Activated T-helper 2 cell treated with anti-CD3 and anti-CD28 coated beads, Interferon-gamma antibody, Interleukin-2, Interleukin-4, amounts not matched to agents 10 μg/mL and 5 μg/mL and 100 μg/mL, durations not matched to agents 14 hours and 24 hours and 36 hours (primary cell): Measurements from ENCODE around the gene HS6ST3. TPM values are rescaled to one million over a fixed set of nuclear protein-coding genes. Genes with fewer than 3 reads are reported as not detected.
"Not testable (repeated sequence)": the region's sequence is repeated elsewhere in the genome, so short reads cannot be mapped to it uniquely, and the experiment has no call there.

Source experiments
- DNase-seq: peaks from one replicate; pipeline ENCODE4 v3.0.0; 2021; ENCODE audit warnings: low spot score
- H3K27ac Mint-ChIP-seq: one replicate; pipeline ENCODE4 v1.8.0; 2021; ENCODE audit warnings: mixed read lengths
- H3K27me3 Mint-ChIP-seq: one replicate; pipeline ENCODE4 v1.8.0; 2021; ENCODE audit warnings: low read depth, mixed read lengths
- H3K36me3 Mint-ChIP-seq: one replicate; pipeline ENCODE4 v1.8.0; 2021; ENCODE audit warnings: low read depth, mixed read lengths
- H3K4me1 Mint-ChIP-seq: one replicate; pipeline ENCODE4 v1.8.0; 2021; ENCODE audit warnings: low read depth, mixed read lengths
- H3K4me3 Mint-ChIP-seq: one replicate; pipeline ENCODE4 v1.8.0; 2021; ENCODE audit warnings: low read depth, mild to moderate bottlenecking, moderate library complexity, mixed read lengths
- H3K9me3 Mint-ChIP-seq: one replicate; pipeline ENCODE4 v1.8.0; 2021; ENCODE audit warnings: mixed read lengths
- intact Hi-C: fragments of 100-400 bp; cut with micrococcal nuclease; formaldehyde crosslinking; loops from one replicate; pipeline ENCODE4 v1.15.1; 2023
- total RNA-seq: library from RNA; stranded (reverse); gene quantifications from 2 replicates; pipeline ENCODE4 v1.2.3, GENCODE V29; 2022

HS6ST3 gene
- total RNA-seq, 1 donor from 2014 or later, result not detected

GRCh38 chr13:96511587-96511986 is 421.7 kb downstream of the HS6ST3 start:
- H3K27ac Mint-ChIP-seq, result no peak overlapping the region
- no peak for DNase-seq
- H3K9me3 Mint-ChIP-seq, result peaks cover 5% of the 10 kb centered on the region
- H3K27me3 Mint-ChIP-seq, result no peaks in the 10 kb centered on the region
- intact Hi-C loops, result no loop called here
- no peak overlapping the region for H3K4me3 Mint-ChIP-seq
- H3K36me3 Mint-ChIP-seq, result no peaks in the 10 kb centered on the region
- no peaks in the 10 kb centered on the region for H3K4me1 Mint-ChIP-seq

- Mint-ChIP-seq H3K27me3 (no peaks in the 10 kb centered on the region), H3K4me1 (no peaks in the 10 kb centered on the region), H3K36me3 (no peaks in the 10 kb centered on the region), H3K4me3 (no peak overlapping the region), H3K9me3 (peaks cover 18% of the 10 kb centered on the region), H3K27ac (no peak overlapping the region)
- no peak for DNase-seq
- intact Hi-C loops, result no loop called here
These were observed 429.5 kb downstream of the HS6ST3 start for GRCh38 chr13:96519380-96519779.

DNA sequence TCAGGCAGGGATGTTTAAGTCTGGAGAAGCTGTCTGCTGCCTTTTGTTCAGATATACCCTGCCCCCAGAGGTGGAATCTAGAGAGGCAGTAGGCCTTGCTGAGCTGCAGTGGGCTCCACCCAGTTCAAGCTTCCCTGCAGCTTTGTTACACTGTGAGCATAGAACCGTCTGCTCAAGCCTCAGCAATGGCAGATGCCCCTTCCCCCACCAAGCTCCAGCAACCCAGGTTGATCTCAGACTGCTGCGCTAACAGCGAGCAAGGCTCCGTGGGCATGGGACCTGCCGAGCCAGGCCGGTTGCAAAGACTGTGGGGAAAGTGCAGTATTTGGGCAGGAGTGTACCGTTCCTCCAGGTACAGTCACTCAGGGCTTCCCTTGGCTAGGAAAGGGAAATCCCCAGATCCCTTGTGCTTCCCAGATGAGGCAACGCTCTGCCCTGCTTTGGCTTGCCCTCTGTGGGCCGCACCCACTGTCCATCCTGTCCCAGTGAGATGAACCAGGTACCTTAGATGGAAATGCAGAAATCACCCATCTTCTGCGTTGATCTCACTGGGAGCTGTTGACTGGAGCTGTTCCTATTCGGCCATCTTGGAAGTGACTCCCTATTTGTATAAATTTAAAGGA is 434.6 kb downstream of the HS6ST3 start:
- DNase-seq, intact Hi-C loops, H3K4me3 Mint-ChIP-seq, H3K27ac Mint-ChIP-seq, H3K27me3 Mint-ChIP-seq, H3K4me1 Mint-ChIP-seq, H3K36me3 Mint-ChIP-seq: not testable (repeated sequence)
- H3K9me3 Mint-ChIP-seq, result peaks cover 12% of the 10 kb centered on the region

GRCh38 chr13:96525715-96526114 is 435.8 kb downstream of the HS6ST3 start:
- Mint-ChIP-seq H3K4me1 (no peaks in the 10 kb centered on the region), H3K4me3 (no peak overlapping the region), H3K9me3 (peaks cover 12% of the 10 kb centered on the region), H3K36me3 (no peaks in the 10 kb centered on the region), H3K27ac (no peak overlapping the region), H3K27me3 (no peaks in the 10 kb centered on the region)
- DNase-seq, result no peak
- intact Hi-C loops, result no loop called here

- H3K36me3 Mint-ChIP-seq, result no peaks in the 10 kb centered on the region
- no peak overlapping the region for H3K4me3 Mint-ChIP-seq
- H3K27ac Mint-ChIP-seq, result no peak overlapping the region
- no peak for DNase-seq
- peaks cover 9% of the 10 kb centered on the region for H3K9me3 Mint-ChIP-seq
- intact Hi-C loops, result no loop called here
- no peaks in the 10 kb centered on the region for H3K27me3 Mint-ChIP-seq
- H3K4me1 Mint-ChIP-seq, result no peaks in the 10 kb centered on the region
These were observed 437.6 kb downstream of the HS6ST3 start for GRCh38 chr13:96527497-96527896.

DNA sequence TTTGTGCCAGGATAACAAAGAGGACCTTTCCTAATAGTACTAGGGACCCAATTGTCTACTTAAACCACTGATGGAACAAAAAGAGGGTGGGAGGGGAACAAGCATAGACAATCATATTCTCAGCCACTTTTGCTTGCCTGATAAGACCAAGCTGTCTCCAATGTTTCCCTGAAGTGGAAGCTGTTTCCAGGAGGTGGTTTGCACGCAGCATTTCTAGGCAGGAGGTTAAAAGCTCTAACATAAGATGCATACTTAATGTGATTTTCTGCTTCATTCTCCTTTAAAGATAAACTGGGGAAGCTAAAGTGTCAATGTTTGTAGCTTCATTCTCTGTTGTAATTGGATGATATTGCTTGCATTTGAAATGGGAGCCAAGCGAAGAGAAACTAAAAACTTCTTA is 442.9 kb downstream of the HS6ST3 start:
- Mint-ChIP-seq H3K4me1 (no peaks in the 10 kb centered on the region), H3K27ac (no peak overlapping the region), H3K36me3 (no peaks in the 10 kb centered on the region), H3K27me3 (no peaks in the 10 kb centered on the region), H3K9me3 (peaks cover 17% of the 10 kb centered on the region), H3K4me3 (no peak overlapping the region)
- DNase-seq, result no peak
- intact Hi-C loops, result no loop called here

DNA sequence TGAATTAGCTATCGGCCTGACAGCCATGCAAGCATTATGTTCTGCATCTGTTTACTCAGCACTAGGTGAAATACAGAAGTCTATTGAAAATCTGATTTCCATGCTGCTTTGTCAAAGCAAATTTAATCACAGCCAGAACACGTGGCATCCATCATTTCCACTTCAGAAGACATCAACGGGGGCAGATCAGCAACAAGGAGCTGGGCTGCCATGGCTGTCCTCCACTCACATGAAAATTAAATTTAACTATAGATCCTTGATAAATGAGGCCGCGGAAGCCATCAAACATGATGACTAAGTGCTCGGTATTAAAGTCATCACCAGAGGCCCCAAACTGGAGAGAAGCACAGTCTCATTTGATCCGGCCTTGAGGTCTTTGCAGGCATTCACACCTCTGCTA is 443.5 kb downstream of the HS6ST3 start:
- DNase-seq, result no peak
- H3K27me3 Mint-ChIP-seq, result no peaks in the 10 kb centered on the region
- H3K27ac Mint-ChIP-seq, result no peak overlapping the region
- no peaks in the 10 kb centered on the region for H3K36me3 Mint-ChIP-seq
- peaks cover 17% of the 10 kb centered on the region for H3K9me3 Mint-ChIP-seq
- intact Hi-C loops, result no loop called here
- no peak overlapping the region for H3K4me3 Mint-ChIP-seq
- no peaks in the 10 kb centered on the region for H3K4me1 Mint-ChIP-seq

DNA sequence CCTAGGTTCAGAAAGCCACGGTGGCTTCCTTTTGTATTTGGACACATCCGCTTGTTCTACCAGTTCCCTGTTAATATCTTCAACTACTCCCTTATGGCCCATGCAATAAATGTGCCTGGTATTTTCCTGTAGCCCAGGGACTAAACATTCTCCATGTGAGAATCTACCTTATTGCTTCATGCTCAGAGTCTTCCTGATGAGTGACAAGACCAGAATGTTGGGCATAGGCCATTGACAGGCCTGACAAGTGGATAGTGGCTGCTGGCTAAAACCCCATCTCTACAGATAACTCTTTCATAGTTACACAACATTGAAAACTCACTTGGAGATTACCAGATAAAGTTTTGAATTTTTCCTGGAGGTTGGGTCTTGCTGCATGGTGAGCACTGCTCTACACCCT is 449.9 kb downstream of the HS6ST3 start:
- intact Hi-C loops, result no loop called here
- no peaks in the 10 kb centered on the region for H3K36me3 Mint-ChIP-seq
- no peak overlapping the region for H3K4me3 Mint-ChIP-seq
- no peaks in the 10 kb centered on the region for H3K4me1 Mint-ChIP-seq
- H3K9me3 Mint-ChIP-seq, result peaks cover 19% of the 10 kb centered on the region
- H3K27ac Mint-ChIP-seq, result no peak overlapping the region
- DNase-seq, result no peak
- no peaks in the 10 kb centered on the region for H3K27me3 Mint-ChIP-seq

GRCh38 chr13:96540670-96541069 is 450.8 kb downstream of the HS6ST3 start:
- H3K4me1 Mint-ChIP-seq, result no peaks in the 10 kb centered on the region
- no peaks in the 10 kb centered on the region for H3K36me3 Mint-ChIP-seq
- H3K4me3 Mint-ChIP-seq, result no peak overlapping the region
- H3K27me3 Mint-ChIP-seq, result no peaks in the 10 kb centered on the region
- H3K9me3 Mint-ChIP-seq, result peaks cover 19% of the 10 kb centered on the region
- H3K27ac Mint-ChIP-seq, result no peak overlapping the region
- no peak for DNase-seq
- intact Hi-C loops, result no loop called here

DNA sequence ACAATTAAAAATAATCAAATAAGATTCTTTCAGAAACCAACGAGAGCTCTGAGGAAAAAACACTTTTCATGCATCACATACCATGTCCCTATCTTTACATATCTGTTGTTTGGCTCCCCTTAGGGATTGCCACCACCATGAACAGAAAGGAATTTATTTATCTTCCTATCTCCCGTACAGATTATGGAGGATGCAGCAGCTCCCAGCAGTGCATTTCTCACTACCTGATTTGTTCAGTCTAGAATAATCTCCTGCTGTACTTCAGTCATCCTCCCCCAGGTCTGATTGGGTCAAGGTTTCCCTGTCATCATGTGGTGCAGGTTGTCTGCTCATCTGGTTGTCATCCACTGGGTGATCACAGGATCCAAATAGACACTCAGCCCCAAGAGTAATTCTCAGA is 453.1 kb downstream of the HS6ST3 start:
- DNase-seq, result no peak
- Mint-ChIP-seq H3K27ac (no peak overlapping the region), H3K27me3 (no peaks in the 10 kb centered on the region), H3K9me3 (peaks cover 15% of the 10 kb centered on the region), H3K4me1 (no peaks in the 10 kb centered on the region), H3K4me3 (no peak overlapping the region), H3K36me3 (no peaks in the 10 kb centered on the region)
- intact Hi-C loops, result no loop called here

DNA sequence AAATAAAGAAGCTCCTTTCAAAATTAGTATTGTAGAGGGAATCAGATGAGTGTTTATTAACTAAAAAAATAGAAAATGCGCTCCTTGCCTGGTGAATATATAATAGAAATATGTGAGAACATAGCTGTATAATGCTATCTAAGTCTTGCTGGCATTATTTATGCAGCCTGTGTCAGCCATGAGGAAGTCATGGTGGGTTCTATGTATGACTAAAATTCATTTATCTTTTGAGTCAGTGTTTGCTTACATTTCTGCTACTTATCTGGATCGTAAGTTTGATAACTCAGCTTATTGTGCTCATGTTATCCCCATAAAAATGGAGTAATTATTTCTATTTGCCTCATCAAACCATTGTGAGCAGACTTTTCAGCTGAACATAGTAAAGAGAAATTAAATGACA is 455.1 kb downstream of the HS6ST3 start:
- no peak for DNase-seq
- Mint-ChIP-seq H3K4me3 (no peak overlapping the region), H3K4me1 (no peaks in the 10 kb centered on the region), H3K36me3 (no peaks in the 10 kb centered on the region), H3K27ac (no peak overlapping the region), H3K27me3 (no peaks in the 10 kb centered on the region), H3K9me3 (peaks cover 19% of the 10 kb centered on the region)
- intact Hi-C loops, result no loop called here

DNA sequence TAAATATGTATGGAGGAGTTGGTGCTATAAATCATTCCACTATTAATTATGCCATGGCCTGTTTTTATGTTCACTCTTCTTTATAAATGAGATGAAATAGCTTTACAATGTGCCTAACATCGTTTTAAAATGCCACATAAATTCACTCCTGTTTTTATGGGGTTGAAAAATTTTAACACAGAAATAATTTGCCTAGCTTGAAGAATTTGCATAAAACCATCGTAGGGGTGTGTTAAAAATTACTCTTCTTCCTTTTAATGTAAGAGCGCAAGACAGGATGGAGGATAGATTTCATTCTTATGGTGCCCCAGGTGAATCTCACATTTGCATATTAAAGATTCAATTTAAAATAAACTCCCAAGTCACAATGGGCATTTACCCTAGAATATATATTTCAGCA is 456.6 kb downstream of the HS6ST3 start:
- no peaks in the 10 kb centered on the region for H3K27me3 Mint-ChIP-seq
- no peaks in the 10 kb centered on the region for H3K4me1 Mint-ChIP-seq
- intact Hi-C loops, result no loop called here
- H3K9me3 Mint-ChIP-seq, result peaks cover 16% of the 10 kb centered on the region
- no peak overlapping the region for H3K4me3 Mint-ChIP-seq
- no peak for DNase-seq
- no peak overlapping the region for H3K27ac Mint-ChIP-seq
- no peaks in the 10 kb centered on the region for H3K36me3 Mint-ChIP-seq

DNA sequence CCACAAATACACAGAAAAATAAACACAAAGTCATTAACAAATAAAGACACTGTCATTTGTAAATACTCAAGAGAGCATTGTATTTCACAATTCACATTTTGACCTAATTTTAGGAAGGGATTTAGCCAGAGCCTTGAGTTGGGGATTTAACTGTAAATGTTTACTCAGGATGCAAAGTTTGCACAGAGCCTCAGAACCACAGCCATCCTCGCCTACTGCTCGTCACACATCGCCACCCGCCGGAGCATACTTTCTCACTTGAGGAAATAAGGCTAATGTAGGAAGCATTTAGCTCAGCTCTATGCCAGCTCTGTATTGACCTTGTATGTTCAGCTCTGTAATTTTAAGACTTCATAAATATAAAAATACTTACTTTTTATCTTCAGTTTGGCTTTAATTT is 461.6 kb downstream of the HS6ST3 start:
- Mint-ChIP-seq H3K27me3 (no peaks in the 10 kb centered on the region), H3K9me3 (peaks cover 10% of the 10 kb centered on the region), H3K27ac (no peak overlapping the region), H3K36me3 (no peaks in the 10 kb centered on the region), H3K4me3 (no peak overlapping the region), H3K4me1 (no peaks in the 10 kb centered on the region)
- intact Hi-C loops, result no loop called here
- no peak for DNase-seq

- Mint-ChIP-seq H3K9me3 (peaks cover 10% of the 10 kb centered on the region), H3K27ac (no peak overlapping the region), H3K4me3 (no peak overlapping the region), H3K4me1 (no peaks in the 10 kb centered on the region), H3K27me3 (no peaks in the 10 kb centered on the region), H3K36me3 (no peaks in the 10 kb centered on the region)
- DNase-seq, result no peak
- intact Hi-C loops, result no loop called here
These were observed 462.7 kb downstream of the HS6ST3 start for GRCh38 chr13:96552559-96552958.
